GM18505 (cell line): ENCODE measurements around the gene NHSL1.
A peak's percentile ranks its signal among the peaks of the same experiment; 100 is the strongest.

Source experiments
- ATAC-seq: cut with Tn5 transposase; IDR thresholded peaks from one replicate; pipeline ENCODE4 v1.9.1; 2021; ENCODE audit not compliant: unreplicated experiment
- POLR2A ChIP-seq: IDR thresholded peaks from 4 replicates; pipeline ENCODE4 v1.6.1; 2011; ENCODE audit warnings: borderline replicate concordance; ENCODE audit not compliant: insufficient read depth, insufficient read length; ENCODE audit errors: extremely low read depth

NHSL1 gene

DNA sequence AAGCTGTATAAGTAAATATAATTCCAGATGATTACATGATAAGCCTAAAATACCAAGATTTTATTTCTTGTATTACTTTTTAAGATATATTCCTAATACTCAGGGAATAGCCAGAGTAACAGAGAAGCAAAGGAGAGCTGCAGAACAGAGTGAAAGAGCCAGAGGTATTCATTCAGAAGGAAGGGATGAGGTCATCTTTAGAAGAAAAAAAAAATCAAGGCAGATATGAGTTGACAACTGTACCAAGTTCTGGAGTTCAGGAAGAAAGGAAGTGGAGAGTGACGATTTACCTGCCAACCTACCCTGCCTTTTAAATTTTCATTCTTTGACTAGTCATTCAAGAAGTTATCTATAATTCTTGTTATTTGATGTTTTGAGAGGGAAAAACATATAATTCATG lies 28.8 kb upstream of the NHSL1 start:
- TF ChIP-seq POLR2A, result no peak

DNA sequence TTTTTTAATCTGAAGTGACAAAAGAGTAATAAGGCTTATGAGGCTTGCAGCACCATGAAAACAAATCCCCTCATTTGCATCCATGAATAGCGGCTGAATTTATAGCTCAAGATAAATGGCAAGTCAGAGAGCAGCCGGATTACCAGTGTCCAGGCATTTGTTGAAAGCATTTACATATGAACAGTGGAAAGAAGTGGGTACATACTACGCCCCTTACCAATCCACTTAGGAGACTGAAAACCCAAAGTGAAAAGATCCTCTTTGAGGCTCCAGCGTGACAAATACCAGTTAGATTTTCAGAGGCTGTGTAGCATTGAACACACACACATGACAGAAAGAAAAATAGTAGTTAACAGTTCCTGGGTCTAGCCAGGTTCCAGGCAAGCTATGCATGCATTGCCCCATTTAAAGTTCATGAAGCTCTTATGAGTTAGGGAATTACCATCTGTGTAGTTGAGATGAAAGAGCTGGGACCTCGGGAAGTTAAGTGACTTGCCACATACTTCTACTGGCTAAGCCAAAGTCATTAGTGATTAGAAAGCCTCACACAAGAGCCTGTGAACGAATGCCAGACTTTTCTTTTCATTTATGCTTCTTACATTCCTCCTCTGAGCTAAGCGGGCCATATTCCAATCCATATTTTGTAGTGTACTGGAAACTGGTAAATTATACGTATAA lies 28.3 kb upstream of the NHSL1 start:
- TF ChIP-seq POLR2A, result no peak
- no peak for ATAC-seq

More for the DNA sequence above, 28.8 kb upstream of the NHSL1 start:
- no peak for ATAC-seq

DNA sequence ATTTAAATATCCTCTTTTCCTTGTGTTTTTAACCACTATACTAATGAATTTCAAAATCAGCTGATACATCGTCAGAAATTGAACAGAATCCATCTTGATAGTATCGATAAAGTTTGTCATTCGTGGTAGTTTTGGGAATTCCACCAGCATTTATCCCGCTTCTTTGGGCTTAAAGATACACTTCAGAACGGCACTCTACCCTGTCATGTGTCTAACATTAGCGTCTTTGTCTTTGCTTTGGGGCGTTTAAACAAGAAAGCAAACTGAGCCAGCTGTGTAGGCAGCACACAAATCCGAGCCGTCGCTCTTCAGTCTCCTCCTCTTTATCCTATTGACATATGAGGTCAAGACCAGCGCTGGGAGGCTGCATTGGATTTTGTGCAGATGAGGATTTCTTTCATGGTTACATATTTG lies 27.5 kb upstream of the NHSL1 start:
- no peak for ATAC-seq
- TF ChIP-seq POLR2A, result no peak

DNA sequence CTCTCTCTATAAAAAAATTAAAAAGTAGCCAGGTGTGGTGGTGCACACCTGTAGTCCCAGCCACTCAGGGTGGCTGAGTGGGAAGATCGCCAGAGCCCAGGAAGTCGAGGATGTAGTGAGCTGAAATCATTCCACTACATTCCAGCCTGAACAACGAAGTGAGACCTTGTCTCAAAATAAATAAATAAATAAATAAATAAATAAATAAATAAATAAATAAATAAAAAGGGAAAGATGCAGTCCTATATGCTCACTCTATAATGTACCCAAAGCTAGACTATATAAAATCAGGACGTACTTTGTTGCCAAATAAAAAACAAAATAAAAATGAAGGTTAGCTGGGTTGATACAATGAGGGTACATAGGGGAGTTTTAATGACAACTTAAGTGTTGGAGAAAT lies 26.1 kb upstream of the NHSL1 start:
- no peak for ATAC-seq

DNA sequence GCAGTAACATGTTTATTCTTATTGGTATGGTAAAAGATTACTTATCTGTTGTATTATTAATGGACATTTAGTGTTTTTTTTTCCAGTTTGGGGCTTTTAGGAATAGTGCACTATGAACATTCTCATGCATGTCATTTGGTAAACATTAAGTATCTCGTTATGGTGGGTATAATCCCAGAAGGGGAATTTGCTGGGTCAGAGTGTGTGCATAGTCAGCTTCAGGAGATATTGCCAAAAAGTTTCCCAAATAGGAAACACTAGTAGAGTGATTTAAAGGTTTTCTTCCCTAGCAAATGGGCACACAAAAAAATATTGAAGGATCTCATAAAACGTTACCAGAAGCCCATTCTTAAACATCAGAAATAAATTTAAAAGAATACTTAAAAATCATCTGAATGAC lies 25.2 kb upstream of the NHSL1 start:
- no peak for ATAC-seq
- no peak for TF ChIP-seq POLR2A

More for the DNA sequence above, 26.1 kb upstream of the NHSL1 start:
- TF ChIP-seq POLR2A, result no peak

DNA sequence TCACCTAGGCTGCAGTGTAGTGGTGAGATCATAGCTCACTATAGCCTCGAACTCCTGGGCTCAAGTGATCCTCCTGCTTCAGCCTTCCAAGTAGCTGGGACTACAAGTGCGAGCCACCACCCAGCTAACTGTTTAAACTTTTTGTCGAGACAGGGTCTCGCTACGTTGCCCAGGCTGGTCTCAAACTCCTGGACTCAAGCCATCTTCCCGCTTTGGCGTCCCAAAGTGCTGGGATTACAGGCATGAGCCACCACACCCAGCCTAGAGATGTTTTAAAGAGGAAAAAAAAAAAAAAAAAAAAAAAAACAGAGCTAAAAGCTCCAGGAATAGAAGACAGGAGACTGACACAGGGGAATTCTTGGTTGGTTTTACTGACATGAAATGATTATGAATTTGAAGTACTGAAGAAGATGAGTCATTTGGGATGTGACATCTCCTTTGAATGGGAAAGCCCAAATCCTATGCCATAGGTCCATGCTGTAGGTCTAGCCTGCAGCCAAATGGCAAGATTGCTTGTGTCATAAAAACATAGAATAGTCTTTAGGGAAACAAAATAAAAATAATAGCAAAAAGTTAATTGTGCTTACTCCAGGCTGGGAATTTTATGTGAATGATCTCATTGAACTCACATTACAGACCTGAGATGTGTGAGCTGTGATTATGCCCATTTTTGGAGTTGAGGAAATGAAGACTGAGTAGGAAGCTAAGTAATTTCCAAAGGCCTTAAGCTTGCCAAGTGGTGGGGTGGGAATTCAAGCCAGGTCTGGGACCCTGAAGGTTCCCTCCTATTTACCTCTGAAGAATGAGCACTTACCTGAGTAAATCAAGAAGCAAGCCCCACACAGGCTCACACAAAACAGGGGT lies 24.3 kb upstream of the NHSL1 start:
- no peak for ATAC-seq
- no peak for TF ChIP-seq POLR2A

DNA sequence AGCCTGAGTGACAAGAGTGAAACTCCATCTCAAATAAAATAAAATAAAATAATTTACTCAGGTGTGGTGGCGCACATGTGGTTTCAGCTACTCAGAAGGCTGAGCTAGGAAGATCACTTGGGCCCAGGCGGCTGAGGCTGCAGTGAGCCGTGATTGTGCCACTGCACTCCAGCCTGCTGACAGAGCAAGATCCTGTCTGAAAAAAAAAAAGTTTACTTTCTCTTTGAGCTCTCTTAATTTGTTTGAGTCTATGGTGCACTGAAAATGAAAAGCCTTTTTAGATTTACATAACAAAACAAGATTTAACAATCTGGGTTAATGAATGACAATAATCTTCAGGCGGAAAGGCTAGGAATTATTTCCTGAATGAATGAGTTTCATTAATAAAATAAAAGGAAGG lies 23.3 kb upstream of the NHSL1 start:
- no peak for ATAC-seq
- TF ChIP-seq POLR2A, result no peak

DNA sequence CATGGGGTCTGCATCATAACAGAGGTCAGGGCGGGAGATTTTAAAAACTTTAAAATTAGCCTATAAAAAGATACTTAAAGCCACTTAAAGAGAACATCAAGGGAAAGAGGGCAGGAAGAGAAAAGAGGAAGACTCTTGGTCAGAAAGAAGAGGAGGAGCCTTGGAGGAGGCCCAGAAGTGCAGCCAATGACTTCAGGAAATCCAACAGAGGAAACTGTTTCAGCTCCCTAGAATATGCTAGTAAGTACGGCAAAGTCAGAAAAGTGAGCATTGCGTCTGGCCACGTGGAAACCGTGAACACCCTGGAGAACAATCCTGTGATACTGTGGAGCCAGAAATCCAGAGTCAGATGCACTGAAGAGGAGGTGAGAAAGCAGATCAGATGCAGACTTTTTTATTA lies 22.5 kb upstream of the NHSL1 start:
- TF ChIP-seq POLR2A, result no peak
- no peak for ATAC-seq

DNA sequence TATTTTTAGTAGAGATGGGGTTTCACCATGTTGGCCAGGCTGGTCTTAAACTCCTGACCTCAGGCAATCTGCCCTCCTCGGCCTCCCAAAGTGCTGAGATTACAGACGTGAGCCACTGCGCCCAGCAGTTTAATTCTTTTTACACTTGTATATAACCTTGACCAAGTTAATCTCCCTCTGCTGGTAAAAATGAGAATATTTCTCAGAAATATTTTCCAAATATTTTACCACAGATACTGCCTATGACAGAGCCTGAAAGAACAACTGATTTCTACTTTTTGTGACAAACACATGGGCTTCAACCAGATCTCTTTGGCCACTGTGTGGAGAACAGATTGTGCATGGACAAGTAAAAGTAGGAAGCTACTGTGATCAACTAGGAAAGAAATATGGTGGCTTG lies 21.2 kb upstream of the NHSL1 start:
- ATAC-seq, result no peak
- no peak for TF ChIP-seq POLR2A

DNA sequence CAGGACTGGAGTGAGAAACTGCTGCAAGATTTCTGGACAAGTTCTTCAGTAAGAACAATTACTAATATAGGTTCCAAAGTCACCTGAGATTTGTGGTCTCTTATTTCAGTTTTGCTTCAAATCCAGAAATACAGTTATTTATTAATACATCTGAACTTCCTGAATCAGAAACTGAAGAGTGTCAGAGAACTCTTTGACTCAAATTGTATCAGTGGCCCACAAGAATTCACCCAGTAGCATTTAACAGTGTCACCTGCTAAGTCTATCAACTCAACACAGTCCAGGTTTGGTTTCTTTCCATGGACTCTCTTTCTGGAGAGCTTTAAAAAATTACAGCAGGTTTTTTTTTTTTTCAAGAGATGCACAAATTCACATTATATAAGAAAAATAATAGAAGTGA lies 18.8 kb upstream of the NHSL1 start:
- no peak for TF ChIP-seq POLR2A
- no peak for ATAC-seq

DNA sequence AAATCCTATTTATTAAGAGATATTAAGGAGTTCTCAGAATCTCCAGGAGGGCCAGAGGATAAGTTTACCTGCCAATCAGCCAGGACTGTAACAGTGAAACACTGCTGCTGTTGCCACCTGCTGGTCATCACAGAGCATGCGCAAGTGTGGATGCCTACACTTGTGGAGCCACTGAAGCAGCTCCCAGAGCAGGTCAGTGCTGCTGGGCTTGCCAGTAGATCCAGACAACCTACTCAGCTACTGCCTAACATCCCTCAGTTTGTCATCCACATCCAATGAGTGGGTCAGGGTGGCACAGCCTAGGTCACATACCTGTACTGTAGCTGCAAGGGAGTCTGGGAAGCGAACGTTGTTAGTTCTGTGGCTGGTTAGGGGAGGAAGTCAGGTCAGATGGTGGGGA lies 18.3 kb upstream of the NHSL1 start:
- peak; percentile 93 for ATAC-seq
- TF ChIP-seq POLR2A, result no peak

DNA sequence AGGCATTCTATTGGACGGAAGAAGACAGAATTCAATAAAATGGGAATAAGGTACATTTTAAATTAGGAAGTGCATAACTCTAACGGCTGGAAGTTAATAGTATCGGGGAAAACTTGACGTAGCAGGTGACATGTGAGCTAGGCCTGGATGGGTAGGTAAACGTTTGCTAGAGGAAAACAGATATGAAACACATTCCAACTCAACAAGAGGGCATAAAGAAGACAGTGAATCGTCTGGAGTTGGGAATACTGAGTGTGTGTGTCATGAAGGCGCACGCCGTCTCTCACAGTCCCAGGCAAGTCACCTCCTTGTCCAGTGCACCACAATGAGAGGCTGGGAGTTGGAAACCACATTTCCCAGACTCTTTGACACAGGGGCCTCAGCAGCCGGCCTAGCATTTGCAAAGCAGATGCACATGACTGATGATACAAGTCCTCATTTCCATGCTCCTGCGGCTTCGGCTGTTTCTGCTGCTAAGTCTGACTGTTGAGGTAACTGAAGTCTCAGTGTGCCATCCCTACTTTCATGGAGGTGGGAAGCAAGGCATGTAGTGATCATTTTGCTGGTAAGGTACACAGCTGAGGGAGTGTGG lies 16.5 kb upstream of the NHSL1 start:
- TF ChIP-seq POLR2A, result no peak

DNA sequence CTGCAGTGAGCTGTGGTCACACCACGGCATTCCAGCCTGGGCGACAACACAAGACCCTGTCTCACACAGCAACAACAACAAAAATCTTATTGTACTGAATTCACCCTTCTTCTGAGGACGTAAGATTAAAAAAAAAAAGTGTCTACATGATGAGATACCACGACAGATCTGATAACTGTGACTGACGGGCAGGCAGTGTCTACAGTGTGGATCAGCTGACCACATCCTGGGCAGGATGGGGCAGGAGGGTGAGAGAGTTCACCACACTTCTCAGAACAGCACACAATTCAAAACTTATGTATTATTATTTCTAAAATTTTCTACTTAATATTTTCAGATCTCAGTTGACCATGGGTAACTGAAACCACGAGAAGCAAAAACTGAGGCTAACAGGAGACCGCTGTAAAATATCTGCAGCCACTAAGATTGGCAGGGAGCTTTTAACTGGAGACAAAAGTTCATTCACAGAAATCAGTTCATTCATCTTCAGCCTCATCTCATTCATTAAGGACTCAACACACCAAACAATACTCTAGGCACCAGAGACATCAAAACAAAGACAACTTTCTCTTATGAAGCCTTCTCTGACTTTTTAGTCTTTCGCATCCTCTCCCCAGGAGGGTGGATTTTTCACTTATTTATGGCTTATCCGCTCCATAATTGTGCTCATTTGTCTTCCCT lies 15.7 kb upstream of the NHSL1 start:
- ATAC-seq, result no peak
- no peak for TF ChIP-seq POLR2A

More for the DNA sequence above, 16.5 kb upstream of the NHSL1 start:
- ATAC-seq, result no peak
